ENCODE results near the gene DHRSX.
"Not testable (repeated sequence)": the region's sequence is repeated elsewhere in the genome, so short reads cannot be mapped to it uniquely, and the experiment has no call there.

Gene DHRSX

DNA sequence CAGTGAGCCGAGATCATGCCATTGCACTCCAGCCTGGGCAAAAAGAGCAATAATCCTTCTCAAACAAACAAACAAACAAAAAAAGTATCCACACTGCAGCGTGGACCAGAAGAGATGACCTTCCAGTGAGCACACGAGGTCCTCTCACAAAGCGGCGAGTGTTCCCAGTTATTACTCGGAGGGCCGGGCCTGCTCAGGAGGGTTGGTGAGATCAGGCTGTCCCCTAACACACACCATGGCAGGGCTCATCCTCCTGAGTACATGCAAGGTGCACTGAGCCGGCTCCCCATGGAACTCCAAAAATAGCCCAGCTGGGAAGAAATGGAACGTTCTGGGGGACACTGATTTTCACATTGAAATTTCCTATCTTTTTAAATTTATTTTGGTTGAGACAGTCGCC, 40.7 kb downstream of the DHRSX start:
- H3K4me3 ChIP-seq (ENCODE audit: low read depth, low read length) = not testable (repeated sequence)

- H3K4me3 ChIP-seq (ENCODE audit: low read depth, low read length) = no peak overlapping the region
Observed at GRCh38 chrX:2458309-2458708, 42.5 kb downstream of the DHRSX start.

- H3K4me3 ChIP-seq (ENCODE audit: low read depth, low read length) = no peak overlapping the region
Observed at GRCh38 chrX:2457289-2458133, 43.3 kb downstream of the DHRSX start.

- not testable (repeated sequence) for H3K4me3 ChIP-seq (ENCODE audit: low read depth, low read length)
Observed at GRCh38 chrX:2456091-2456490, 44.7 kb downstream of the DHRSX start.

GRCh38 chrX:2454620-2455019, 46.2 kb downstream of the DHRSX start:
- H3K4me3 ChIP-seq (ENCODE audit: low read depth, low read length) = not testable (repeated sequence)

GRCh38 chrX:2452799-2453198, 48.0 kb downstream of the DHRSX start:
- H3K4me3 ChIP-seq (ENCODE audit: low read depth, low read length) = no peak overlapping the region

DNA sequence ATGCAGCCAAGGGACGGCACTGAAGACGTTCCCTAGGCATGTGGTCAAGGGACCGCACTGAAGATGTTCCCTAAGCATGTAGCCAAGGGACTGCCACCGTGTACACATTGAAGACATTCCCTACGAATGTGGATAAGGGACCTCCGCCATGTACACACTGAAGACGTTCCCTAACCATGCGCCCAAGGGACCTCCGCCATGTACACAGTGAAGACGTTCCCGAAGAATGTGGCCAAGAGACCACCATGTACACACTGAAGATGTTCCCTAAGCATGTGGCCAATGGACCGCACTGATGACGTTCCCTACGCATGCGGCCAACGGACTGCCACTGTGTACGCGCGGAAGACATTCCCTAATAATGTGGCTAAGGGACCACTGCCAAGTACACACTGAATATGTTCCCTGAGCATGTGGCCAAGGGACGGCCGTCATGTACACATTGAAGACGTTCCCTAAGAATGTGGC, 48.4 kb downstream of the DHRSX start:
- H3K4me3 ChIP-seq (ENCODE audit: low read depth, low read length) = no peak overlapping the region

DNA sequence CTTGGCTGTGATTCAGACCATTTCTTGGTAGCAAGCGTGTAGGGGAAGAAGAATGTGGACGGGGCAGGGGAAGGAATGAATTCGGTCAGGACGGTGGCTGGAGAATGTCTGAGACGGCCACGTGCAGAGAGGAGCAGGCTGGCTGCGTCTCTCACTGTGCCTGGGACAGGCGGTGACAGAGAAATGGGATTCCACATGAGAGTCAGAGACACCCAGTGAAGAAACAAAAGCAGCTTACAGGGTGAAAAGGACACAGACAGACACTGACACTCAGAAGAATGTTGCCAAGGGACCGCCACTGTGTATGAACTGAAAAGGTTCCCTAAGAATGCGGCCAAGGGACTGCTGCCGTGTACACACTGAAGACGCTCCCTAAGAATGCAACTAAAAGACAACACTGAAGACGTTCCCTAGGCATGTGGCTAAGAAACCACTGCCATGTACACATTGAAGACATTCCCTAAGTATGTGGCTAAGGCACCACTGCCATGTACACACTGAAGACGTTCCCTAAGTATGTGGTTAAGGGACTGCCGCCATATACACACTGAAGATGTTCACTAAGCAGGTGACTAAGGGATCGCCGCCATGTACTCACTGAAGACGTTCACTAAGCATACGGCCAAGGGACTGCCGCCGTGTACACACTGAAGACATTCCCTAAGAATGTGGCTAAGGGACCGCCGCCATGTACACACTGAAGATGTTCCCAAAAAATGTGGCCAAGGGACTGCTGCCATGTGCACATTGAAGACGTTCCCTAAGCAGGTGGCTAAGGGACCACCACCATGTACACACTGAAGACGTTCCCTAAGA, 49.1 kb downstream of the DHRSX start:
- H3K4me3 ChIP-seq (ENCODE audit: low read depth, low read length) = no peak overlapping the region

GRCh38 chrX:2450681-2451080, 50.1 kb downstream of the DHRSX start:
- no peak overlapping the region for H3K4me3 ChIP-seq (ENCODE audit: low read depth, low read length)

GRCh38 chrX:2449135-2449886, 51.5 kb downstream of the DHRSX start:
- no peak overlapping the region for H3K4me3 ChIP-seq (ENCODE audit: low read depth, low read length)

DNA sequence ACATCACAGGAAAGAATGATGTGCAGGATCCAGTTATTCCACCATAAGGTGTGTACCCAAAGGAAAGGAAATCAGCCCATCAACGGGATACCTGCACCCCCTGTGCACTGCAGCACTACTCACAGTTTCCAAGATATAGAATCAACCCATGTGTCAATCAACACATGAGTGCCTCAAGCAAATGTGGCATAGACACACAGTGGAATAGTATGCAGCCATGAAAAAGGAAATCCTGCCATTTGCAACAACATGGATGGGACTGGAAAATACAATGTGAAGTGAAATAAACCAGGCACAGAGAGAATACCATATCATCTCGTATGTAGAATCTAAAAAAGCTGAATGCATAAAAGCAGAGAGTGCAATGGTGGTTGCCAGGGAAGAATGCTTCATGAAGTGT, 53.3 kb downstream of the DHRSX start:
- H3K4me3 ChIP-seq (ENCODE audit: low read depth, low read length) = no peak overlapping the region

DNA sequence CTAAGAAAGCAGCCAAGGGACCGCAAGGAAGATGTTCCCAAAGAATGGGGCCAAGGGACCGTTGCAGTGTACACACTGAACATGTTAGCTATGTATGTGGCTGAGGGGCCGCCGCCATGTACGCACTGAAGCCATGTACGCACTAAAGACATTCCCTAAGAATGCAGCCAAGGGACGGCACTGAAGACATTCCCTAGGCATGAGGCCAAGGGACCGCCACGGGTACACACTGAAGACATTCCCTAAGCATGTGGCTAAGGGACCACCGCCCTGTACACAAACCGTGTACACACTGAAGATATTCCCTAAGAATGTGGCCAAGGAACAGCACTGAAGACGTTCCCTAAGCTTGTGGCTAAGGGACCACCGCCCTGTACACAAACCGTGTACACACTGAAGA, 54.0 kb downstream of the DHRSX start:
- no peak overlapping the region for H3K4me3 ChIP-seq (ENCODE audit: low read depth, low read length)

GRCh38 chrX:2445662-2446623, 54.8 kb downstream of the DHRSX start:
- H3K4me3 ChIP-seq (ENCODE audit: low read depth, low read length) = no peak overlapping the region

- H3K4me3 ChIP-seq (ENCODE audit: low read depth, low read length) = no peak overlapping the region
Observed at GRCh38 chrX:2442694-2443093, 58.1 kb downstream of the DHRSX start.

GRCh38 chrX:2441466-2441865, 59.3 kb downstream of the DHRSX start:
- H3K4me3 ChIP-seq (ENCODE audit: low read depth, low read length) = no peak overlapping the region

GRCh38 chrX:2439613-2440012, 61.2 kb downstream of the DHRSX start:
- H3K4me3 ChIP-seq (ENCODE audit: low read depth, low read length) = no peak overlapping the region

DNA sequence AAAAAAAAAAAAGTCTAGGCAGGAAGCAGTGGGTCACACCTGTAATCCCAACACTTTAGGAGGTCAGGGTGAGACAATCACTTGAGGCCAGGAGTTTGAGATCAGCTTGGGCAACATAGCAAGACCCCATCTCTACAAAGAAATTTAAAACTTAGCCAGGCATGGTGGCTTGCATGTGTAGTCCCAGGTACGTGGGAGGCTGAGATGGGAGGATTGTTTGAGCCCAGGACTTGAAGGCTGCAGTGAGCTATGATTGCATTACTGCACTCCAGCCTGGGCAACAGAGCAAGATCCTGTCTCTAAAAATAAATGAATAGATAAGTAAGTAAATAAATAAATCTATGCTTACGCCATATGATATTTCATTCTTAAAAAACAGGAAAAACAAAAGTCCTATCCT, 65.3 kb downstream of the DHRSX start:
- no peak overlapping the region for H3K4me3 ChIP-seq (ENCODE audit: low read depth, low read length)

DNA sequence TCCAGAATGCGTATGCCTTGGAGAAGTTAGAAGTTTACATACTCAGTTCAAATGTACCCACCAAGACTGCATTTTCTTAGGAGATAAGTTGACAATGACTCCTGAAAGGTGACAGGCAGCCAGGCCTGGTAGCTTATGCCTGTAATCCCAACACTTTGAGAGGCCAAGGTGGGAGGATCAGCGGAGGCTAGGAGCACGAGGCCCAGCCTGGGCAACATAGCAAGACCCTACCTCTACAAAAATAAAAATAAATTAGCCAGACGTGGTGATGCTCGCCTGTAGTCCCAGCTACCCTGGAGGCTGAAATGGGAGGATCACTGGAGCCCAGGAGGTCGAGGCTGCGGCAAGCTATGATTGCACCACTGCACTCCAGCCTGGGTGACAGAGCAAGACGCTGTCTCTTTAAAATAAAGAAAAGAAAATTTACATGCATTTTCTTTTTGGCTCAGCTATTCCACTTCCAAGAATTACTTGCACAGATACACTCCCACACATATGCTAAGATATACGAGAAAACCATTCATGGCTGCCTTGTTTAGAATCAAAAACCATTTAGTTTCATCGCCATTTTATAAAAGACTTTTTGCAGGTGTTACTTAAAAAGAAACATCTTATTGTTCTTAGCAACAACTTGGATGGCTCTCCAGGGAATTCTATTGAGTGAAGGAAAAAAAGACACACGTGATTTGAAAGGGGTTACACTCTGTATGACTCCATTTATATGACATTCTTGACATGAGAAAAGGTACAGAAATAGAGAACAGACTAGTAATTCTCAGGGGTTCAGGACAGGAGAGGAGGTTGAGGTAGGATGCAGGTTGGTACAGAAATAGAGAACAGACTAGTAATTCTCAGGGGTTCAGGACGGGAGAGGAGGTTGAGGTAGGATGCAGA, 66.3 kb downstream of the DHRSX start:
- H3K4me3 ChIP-seq (ENCODE audit: low read depth, low read length) = no peak overlapping the region

GRCh38 chrX:2432298-2432863, 68.4 kb downstream of the DHRSX start:
- H3K4me3 ChIP-seq (ENCODE audit: low read depth, low read length) = no peak overlapping the region
